Esophagus muscularis mucosa (tissue), 4 donors: ENCODE data around the gene PCID2. TPM values are rescaled to one million over a fixed set of nuclear protein-coding genes. Genes with fewer than 3 reads are reported as not detected.
"Not testable (repeated sequence)": the region's sequence is repeated elsewhere in the genome, so short reads cannot be mapped to it uniquely, and the experiment has no call there.

Experiments used
- DNase-seq: peaks from one replicate; pipeline ENCODE4 v3.0.0-alpha.2; 2017; ENCODE audit errors: extremely low spot score
- H3K27ac ChIP-seq, 4 donors: fragments of 200-600 bp; sonication (generic); replicated peaks in 1 of 4; 1 replicate in 3 of 4; 2 replicates in 1 of 4; pipeline ENCODE4 v1.5.1; 2016 to 2019; ENCODE audit warnings: mild to moderate bottlenecking in 1 of 4
- H3K27me3 ChIP-seq, 4 donors: fragments of 200-600 bp; sonication (generic); one replicate each; pipeline versions ENCODE4 v1.5.1 to v1.6.0; 2016 to 2019
- H3K36me3 ChIP-seq, 4 donors: fragments of 200-600 bp; sonication (generic); one replicate each; pipeline ENCODE4 v1.5.1; 2016 to 2019
- H3K4me1 ChIP-seq, 4 donors: fragments of 200-600 bp; sonication (generic); one replicate each; pipeline ENCODE4 v1.5.1; 2016 to 2019
- H3K4me3 ChIP-seq, 4 donors: fragments of 200-600 bp; sonication (generic); 1 replicate in 2 of 4; 2 replicates in 2 of 4; pipeline ENCODE4 v1.5.1; 2016 to 2019; ENCODE audit warnings: mild to moderate bottlenecking in 4 of 4, moderate library complexity in 1 of 4
- H3K9me3 ChIP-seq, 4 donors: fragments of 200-600 bp; sonication (generic); 1 replicate in 3 of 4; 2 replicates in 1 of 4; pipeline ENCODE4 v1.5.1; 2016 to 2019
- EP300 ChIP-seq: sonication (generic); formaldehyde crosslinking; IDR thresholded peaks from one replicate; pipeline ENCODE4 v1.6.1; 2017; ENCODE audit warnings: antibody characterized with exemption
- POLR2A ChIP-seq: fragments of 450-650 bp; IDR thresholded peaks from one replicate; pipeline ENCODE4 v1.6.1; 2017; ENCODE audit warnings: antibody characterized with exemption, moderate library complexity, mild to moderate bottlenecking, low read depth
- POLR2AphosphoS5 ChIP-seq, 2 donors: sonication (generic); formaldehyde crosslinking; IDR thresholded peaks; one replicate each; pipeline ENCODE4 v1.6.1; 2017; ENCODE audit warnings: antibody characterized with exemption in 2 of 2
- WGBS: methylation state at CpG from one replicate; pipeline ENCODE4 v1.1.5; 2018; 5-methylcytosine and 5-hydroxymethylcytosine counted together
- intact Hi-C: fragments of 100-400 bp; cut with DNase I; formaldehyde crosslinking; loops from one replicate; pipeline ENCODE4 v1.15.1; 2023
- total RNA-seq, 4 donors: library from RNA; depleted of rRNA; stranded (reverse); fragments of >200 nt; gene quantifications; one replicate each; pipeline versions ENCODE4 v1.1.0 to v1.2.1, GENCODE V29; 2016
- TF ChIP-seq, protein P1 (sequence below), 3 experiments: fragments of 200-600 bp in 2 of 3; fragments of 450-650 bp in 1 of 3; sonication (generic) in 2 of 3; IDR thresholded peaks; one replicate each; pipeline ENCODE4 v1.5.1; 2017 to 2019; ENCODE audit warnings: antibody characterized with exemption in 3 of 3, mild to moderate bottlenecking in 2 of 3, moderate library complexity in 1 of 3

Gene PCID2
- total RNA-seq: 10 to 100 TPM; 34.5 to 46.9 (median 42.3) TPM

DNA sequence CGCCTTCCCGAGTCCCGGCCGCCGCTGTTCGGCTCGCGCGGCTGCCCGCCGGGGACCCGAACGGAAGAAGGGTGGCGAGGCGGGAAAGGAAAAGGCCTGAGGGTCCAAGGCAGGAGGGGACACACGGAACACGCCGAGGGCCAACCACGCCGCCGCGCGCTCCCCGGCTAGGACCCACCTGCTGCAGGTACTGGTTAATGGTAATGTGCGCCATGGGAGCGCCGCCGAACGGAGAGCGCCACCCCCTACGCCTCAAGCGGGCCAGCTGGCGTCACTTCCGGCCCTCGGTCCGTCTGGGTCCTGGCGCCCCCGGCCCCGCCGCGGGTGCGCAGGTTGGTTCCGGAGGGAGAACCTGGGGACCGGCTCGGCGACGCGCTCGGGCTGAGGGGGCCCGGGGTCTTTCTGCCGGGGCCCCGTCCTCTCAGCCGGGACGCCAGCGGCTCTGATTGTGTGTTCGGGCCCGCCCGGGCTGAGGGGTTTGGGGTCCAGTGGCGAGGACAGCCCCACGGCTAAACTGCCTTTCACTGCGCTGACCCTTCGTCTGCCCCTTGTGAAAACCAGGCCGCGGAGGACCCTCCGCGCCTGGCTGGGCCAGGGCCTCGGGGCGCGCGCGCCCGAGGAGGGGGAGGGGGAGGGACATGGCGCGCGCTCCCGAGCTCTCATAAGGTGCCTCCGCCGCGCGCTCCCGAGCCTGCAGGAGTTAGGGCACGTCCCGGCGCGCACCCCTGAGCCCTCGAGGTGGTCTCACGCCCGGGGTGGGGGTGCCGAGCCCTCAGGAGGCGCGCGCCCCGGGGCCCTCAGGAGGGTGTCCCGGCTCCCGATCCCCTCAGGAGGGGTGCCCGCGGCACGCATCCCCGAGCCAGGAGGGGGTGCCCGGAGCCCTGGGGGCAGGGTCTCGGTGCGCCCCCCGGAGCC is at the start of gene PCID2:
Gene PCID2, minus strand, starts transcription at position 249 of the 915 bp plus-strand sequence. Its CDS starts 35 bp downstream, at position 214.
- TF ChIP-seq POLR2AphosphoS5 (IDR thresholded peaks at IDR 0.05): peak; percentile 94
- TF ChIP-seq, protein P1, sequence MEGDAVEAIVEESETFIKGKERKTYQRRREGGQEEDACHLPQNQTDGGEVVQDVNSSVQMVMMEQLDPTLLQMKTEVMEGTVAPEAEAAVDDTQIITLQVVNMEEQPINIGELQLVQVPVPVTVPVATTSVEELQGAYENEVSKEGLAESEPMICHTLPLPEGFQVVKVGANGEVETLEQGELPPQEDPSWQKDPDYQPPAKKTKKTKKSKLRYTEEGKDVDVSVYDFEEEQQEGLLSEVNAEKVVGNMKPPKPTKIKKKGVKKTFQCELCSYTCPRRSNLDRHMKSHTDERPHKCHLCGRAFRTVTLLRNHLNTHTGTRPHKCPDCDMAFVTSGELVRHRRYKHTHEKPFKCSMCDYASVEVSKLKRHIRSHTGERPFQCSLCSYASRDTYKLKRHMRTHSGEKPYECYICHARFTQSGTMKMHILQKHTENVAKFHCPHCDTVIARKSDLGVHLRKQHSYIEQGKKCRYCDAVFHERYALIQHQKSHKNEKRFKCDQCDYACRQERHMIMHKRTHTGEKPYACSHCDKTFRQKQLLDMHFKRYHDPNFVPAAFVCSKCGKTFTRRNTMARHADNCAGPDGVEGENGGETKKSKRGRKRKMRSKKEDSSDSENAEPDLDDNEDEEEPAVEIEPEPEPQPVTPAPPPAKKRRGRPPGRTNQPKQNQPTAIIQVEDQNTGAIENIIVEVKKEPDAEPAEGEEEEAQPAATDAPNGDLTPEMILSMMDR (IDR thresholded peaks at IDR 0.05): no peak
- peak; percentile 78 for TF ChIP-seq POLR2A
- no peak for TF ChIP-seq EP300
- DNase-seq: peak; percentile 96
- H3K27ac ChIP-seq: peak within 1 kb of the TSS; percentile 99 to 100 (median 100)
- 0% methylated on average over 20 of the region's 103 CpGs for WGBS
- intact Hi-C loops: loop anchor here (2.0 to 5.0 kb wide), 2 partner anchors 54 to 89 kb away; partner anchors contain the start of gene LAMP1
- peaks cover 0 to 35% (median 0%) of the 10 kb centered on the region in 4 donors for H3K36me3 ChIP-seq
- H3K9me3 ChIP-seq: no peaks in the 10 kb centered on the region
- H3K4me3 ChIP-seq: peak within 1 kb of the TSS; percentile 87 to 88 (median 88)
- H3K27me3 ChIP-seq: no peaks in the 10 kb centered on the region
- H3K4me1 ChIP-seq: peaks cover 47 to 82% (median 80%) of the 10 kb centered on the region in 4 donors

DNA sequence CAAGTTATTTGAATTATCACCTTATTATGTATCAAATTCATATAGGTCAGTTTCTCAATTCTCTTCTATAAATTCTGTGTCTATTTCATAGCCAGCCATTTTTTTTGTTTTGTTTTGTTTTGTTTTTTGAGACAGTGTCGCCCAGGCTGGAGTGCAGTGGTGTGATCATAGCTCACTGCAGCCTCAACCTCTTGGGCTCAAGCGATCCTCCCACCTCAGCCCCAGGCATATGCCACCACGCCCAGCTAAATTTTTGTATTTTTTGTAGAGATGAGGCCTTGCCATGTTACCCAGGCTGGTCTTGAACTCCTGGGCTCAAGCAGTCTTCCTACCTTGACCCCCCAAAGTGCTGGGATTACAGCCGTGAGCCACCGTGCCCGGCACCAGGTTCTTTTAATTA is 49.4 kb upstream of the PCID2 start:
- H3K36me3 ChIP-seq: peaks cover 43 to 99% (median 86%) of the 10 kb centered on the region in 4 donors

DNA sequence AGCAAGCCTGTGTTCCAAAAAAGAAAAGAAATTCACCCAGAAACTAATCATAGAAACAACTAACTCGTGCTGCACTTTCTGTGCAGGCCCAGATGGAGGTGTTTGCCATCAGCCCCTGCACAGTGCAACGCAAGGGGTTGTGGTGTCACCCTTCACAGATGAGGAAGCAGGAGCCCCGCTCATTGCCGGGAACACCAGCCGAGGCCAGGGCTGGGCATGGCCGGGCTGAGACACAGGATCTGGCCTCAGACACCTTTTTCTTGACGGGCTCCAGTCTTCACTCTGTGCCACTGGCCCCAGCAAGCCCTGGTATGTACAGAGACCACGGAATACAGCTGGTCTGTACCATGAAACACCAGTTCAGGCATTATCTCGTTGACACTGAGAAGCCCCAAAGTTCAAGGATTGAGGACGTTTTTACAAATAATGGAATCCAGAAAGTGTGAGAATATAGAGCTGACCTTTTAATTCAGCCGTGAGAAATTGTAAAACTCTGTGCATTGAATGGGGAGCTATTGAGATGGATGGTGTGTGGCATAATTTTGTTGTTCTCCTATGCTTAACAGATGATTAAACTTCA is 44.1 kb upstream of the PCID2 start:
- no peak for TF ChIP-seq EP300
- TF ChIP-seq, protein P1 (IDR thresholded peaks at IDR 0.05): no peak
- TF ChIP-seq POLR2AphosphoS5 (IDR thresholded peaks at IDR 0.05): no peak
- TF ChIP-seq POLR2A: no peak
- Histone ChIP-seq H3K27me3 (no peaks in the 10 kb centered on the region), H3K4me1 (no peaks in the 10 kb centered on the region), H3K36me3 (peaks cover 77 to 99% (median 95%) of the 10 kb centered on the region in 4 donors), H3K9me3 (no peaks in the 10 kb centered on the region), H3K27ac (no peak overlapping the region), H3K4me3 (no peak overlapping the region)
- no peak for DNase-seq
- 80% methylated on average over 10 of the region's 11 CpGs for WGBS
- intact Hi-C loops: no loop called here

More for the DNA sequence above, 49.4 kb upstream of the PCID2 start:
- DNase-seq, H3K27me3 ChIP-seq, H3K27ac ChIP-seq, intact Hi-C loops, H3K4me3 ChIP-seq, H3K9me3 ChIP-seq, H3K4me1 ChIP-seq: not testable (repeated sequence)
- 96% methylated on average over 6 of the region's 6 CpGs for WGBS

DNA sequence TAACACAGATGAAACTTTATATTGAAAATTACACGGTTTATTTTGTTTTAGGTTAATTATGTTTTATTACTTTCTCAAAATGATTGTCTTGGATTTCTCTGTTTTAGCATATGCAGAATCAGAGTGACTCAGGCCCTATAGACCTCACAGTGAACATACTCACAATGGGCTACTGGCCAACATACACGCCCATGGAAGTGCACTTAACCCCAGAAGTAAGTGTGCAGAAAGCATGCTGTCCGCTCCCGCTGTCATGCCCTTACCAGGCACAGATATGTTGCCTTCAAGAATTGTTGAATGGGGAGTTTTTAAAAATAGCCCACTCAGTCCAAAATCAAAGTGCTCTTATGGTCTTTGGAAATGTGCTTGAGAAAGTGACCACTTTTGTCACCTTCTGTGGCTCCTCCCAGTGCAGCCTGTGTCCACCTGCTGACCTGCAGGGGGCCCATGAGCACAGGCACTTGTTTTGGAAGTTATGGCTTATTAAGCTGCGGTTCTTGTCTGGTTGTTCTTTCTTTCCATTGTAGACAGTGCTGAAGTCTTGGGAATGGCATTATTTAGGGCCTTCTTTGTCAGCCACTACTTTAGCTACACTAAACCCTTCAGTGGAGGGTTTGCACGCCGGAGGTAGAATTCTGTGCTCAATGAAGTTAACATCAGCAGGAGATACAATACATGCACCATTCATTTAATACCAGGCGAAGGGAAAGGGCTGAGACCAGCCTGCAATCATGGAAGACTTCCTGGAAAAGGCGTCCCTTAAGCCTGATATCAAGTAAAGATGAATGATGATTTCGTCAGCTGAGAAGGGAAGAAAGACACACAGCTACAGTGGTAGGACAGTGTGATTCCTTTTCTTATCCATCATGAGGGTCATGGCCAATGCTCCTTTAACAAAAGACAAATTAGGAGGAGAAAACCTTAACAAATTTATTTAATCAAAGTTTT is 37.7 kb upstream of the PCID2 start:
- WGBS: 69% methylated on average over 10 of the region's 10 CpGs
- no peaks in the 10 kb centered on the region for H3K4me1 ChIP-seq
- no peaks in the 10 kb centered on the region for H3K27me3 ChIP-seq
- H3K4me3 ChIP-seq: no peak overlapping the region
- H3K9me3 ChIP-seq: no peaks in the 10 kb centered on the region
- no peak for DNase-seq
- intact Hi-C loops: no loop called here
- no peak overlapping the region for H3K27ac ChIP-seq
- TF ChIP-seq EP300 (no peak), POLR2A (no peak), POLR2AphosphoS5 (IDR thresholded peaks at IDR 0.05) (no peak)
- TF ChIP-seq, protein P1 (IDR thresholded peaks at IDR 0.05): no peak
- peaks cover 78 to 100% (median 94%) of the 10 kb centered on the region in 4 donors for H3K36me3 ChIP-seq
